Central memory CD8-positive, alpha-beta T cell (primary cell): Measurements from ENCODE around the gene DDAH1.
"Not testable (repeated sequence)": the region's sequence is repeated elsewhere in the genome, so short reads cannot be mapped to it uniquely, and the experiment has no call there.

ENCODE experiments used
- ATAC-seq: fragments of 150-1000 bp; cut with Tn5 transposase; replicated peaks from 2 replicates; pipeline ENCODE4 v1.10.0; 2022; ENCODE audit warnings: mild to moderate bottlenecking, moderate FRiP score, moderate number of reproducible peaks; ENCODE audit not compliant: poor library complexity, severe bottlenecking; ENCODE audit errors: extremely low read depth
- DNase-seq, 2 donors: peaks; one replicate each; pipeline ENCODE4 v3.0.0; 2021; ENCODE audit warnings: low spot score in 2 of 2
- H3K27ac Mint-ChIP-seq: one replicate; pipeline ENCODE4 v1.8.0; 2022; ENCODE audit warnings: low read depth, mild to moderate bottlenecking, moderate library complexity, mixed read lengths
- H3K27me3 Mint-ChIP-seq: one replicate; pipeline ENCODE4 v1.8.0; 2022; ENCODE audit warnings: mixed read lengths
- H3K36me3 Mint-ChIP-seq: one replicate; pipeline ENCODE4 v1.8.0; 2022; ENCODE audit warnings: mild to moderate bottlenecking, moderate library complexity, mixed read lengths; ENCODE audit not compliant: insufficient read depth
- H3K4me1 Mint-ChIP-seq: one replicate; pipeline ENCODE4 v1.8.0; 2022; ENCODE audit warnings: mixed read lengths
- H3K4me3 Mint-ChIP-seq: one replicate; pipeline ENCODE4 v1.8.0; 2022; ENCODE audit warnings: mild to moderate bottlenecking, moderate library complexity, mixed read lengths
- H3K9me3 Mint-ChIP-seq: one replicate; pipeline ENCODE4 v1.8.0; 2022; ENCODE audit warnings: mixed read lengths

DDAH1 gene

DNA sequence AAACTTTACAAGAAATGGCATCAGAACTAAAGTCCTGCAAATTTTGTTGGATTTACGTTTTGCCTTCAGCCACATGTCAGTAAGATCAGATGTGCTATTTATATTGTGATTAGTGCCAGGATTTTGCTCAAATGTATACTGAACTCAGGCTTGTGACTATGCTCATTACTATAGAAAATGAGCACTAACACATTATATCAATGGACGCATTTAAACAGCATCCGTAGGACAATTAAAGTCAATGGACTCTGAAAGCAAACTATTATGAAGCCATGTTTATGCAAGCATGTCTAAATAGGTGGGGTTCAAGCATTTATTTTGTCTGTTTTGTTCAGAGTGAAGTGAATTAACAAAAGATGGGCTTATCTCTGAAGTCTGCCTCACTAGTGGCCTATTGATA lies 20.6 kb upstream of the DDAH1 start:
- ATAC-seq (no peak), DNase-seq (no peak)
- Mint-ChIP-seq H3K4me3 (no peak overlapping the region), H3K36me3 (no peaks in the 10 kb centered on the region), H3K4me1 (no peaks in the 10 kb centered on the region), H3K27ac (no peak overlapping the region), H3K27me3 (peaks cover 32% of the 10 kb centered on the region), H3K9me3 (no peaks in the 10 kb centered on the region)

DNA sequence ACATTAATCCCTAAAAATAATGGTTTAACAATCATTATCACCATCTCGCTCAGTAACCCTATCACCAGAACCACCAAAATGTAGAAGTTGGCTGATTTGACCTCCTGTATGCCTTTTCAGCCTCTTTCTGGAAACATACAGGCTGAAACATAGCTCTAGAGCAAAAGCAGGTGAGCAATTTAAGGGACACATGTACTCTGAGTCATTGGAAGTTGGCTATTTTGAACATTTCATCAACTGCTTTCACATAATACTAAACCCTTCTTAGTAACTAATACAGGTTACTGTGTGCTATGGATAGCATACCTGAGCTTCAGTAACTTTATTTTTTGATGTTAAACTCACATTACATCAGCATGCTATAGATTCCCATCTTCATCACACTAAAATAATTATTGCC lies 19.8 kb upstream of the DDAH1 start:
- Mint-ChIP-seq H3K27ac (no peak overlapping the region), H3K27me3 (peaks cover 32% of the 10 kb centered on the region), H3K36me3 (no peaks in the 10 kb centered on the region), H3K4me1 (no peaks in the 10 kb centered on the region), H3K9me3 (no peaks in the 10 kb centered on the region), H3K4me3 (no peak overlapping the region)
- no peak for DNase-seq
- ATAC-seq = no peak

DNA sequence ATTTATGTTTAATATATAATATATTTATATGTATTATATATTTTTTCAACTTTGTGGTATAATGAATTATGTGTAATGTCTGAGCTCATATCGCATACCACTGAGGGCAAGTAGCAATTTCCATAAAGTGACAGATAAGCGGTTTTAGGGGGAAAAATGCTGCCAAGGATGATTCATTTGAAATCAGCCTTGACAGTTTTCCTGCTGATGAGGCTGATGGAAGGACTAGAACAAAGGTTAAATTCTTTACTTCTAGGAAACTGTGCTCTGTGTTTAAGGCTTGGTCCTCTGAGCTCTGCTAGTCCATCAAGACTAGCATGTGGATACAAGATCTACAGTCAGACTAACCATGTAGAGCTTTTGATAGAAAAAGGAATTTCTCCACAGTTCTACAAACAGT lies 19.3 kb upstream of the DDAH1 start:
- H3K36me3 Mint-ChIP-seq = no peaks in the 10 kb centered on the region
- H3K27ac Mint-ChIP-seq = no peak overlapping the region
- H3K27me3 Mint-ChIP-seq = peaks cover 28% of the 10 kb centered on the region
- no peaks in the 10 kb centered on the region for H3K9me3 Mint-ChIP-seq
- no peak overlapping the region for H3K4me3 Mint-ChIP-seq
- no peak for DNase-seq
- H3K4me1 Mint-ChIP-seq = no peaks in the 10 kb centered on the region
- no peak for ATAC-seq

DNA sequence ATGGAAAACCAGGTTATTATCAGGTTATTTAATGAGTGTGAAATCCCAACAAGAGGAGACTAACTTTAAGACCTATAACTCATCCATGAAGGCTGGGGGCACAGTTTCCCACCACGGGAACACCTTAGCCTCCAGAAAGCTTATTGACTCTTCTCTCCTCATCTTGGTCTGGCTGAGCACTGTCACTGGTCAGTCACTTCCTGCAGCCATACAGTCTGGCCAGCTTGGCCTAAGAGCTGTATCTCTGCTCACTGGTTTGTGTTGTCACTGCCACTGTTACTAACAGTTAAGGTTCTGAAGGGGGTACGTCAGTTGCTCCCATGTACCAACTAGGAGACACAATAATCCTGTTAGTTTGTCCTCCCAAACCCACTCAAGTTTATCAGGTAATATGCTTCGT lies 16.7 kb upstream of the DDAH1 start:
- H3K27me3 Mint-ChIP-seq = peaks cover 22% of the 10 kb centered on the region
- H3K27ac Mint-ChIP-seq = no peak overlapping the region
- H3K4me3 Mint-ChIP-seq = no peak overlapping the region
- H3K9me3 Mint-ChIP-seq = no peaks in the 10 kb centered on the region
- DNase-seq (no peak), ATAC-seq (no peak)
- no peaks in the 10 kb centered on the region for H3K36me3 Mint-ChIP-seq
- no peaks in the 10 kb centered on the region for H3K4me1 Mint-ChIP-seq

DNA sequence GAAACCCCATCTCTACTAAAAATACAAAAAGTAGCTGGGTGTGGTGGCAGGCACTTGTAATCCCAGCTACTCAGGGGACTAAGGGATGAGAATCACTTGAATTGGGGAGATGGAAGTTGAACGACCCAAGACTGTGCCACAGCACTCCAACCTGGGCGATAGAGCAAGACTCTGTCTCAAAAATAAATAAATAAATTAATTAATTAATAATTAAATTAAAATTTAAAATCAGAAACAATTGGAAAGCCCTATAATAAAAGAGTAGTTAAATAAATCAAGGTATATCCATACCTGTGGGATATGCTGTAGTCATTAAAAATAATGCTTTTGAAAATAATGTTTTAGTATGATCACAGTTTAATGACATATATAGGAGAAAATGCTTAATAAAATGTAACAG lies 15.6 kb upstream of the DDAH1 start:
- H3K4me1 Mint-ChIP-seq = no peaks in the 10 kb centered on the region
- no peak overlapping the region for H3K4me3 Mint-ChIP-seq
- no peaks in the 10 kb centered on the region for H3K9me3 Mint-ChIP-seq
- DNase-seq (no peak), ATAC-seq (no peak)
- H3K36me3 Mint-ChIP-seq = no peaks in the 10 kb centered on the region
- no peak overlapping the region for H3K27ac Mint-ChIP-seq
- peaks cover 32% of the 10 kb centered on the region for H3K27me3 Mint-ChIP-seq

DNA sequence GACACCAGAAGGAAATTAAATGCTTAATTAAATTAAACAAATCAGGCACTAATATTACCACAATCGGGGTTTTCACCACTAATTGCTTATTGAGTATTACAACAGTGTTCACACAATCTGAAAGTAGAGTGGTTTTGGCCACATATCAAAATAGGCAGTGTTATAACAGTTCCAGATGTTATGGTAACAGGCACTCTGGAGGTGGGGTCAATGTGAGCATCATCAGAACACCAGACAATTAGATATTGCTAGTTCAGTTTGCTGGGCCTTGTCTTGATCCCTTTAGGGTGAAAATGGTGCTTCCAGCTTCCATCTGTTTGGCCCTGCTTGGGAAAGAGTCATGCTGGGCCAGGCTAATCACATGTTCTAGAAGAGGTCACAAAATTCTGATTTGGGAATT lies 14.5 kb upstream of the DDAH1 start:
- DNase-seq (no peak), ATAC-seq (no peak)
- Mint-ChIP-seq H3K27me3 (peaks cover 35% of the 10 kb centered on the region), H3K4me1 (no peaks in the 10 kb centered on the region), H3K27ac (no peak overlapping the region), H3K9me3 (peaks cover under 1% of the 10 kb centered on the region), H3K4me3 (no peak overlapping the region), H3K36me3 (no peaks in the 10 kb centered on the region)

DNA sequence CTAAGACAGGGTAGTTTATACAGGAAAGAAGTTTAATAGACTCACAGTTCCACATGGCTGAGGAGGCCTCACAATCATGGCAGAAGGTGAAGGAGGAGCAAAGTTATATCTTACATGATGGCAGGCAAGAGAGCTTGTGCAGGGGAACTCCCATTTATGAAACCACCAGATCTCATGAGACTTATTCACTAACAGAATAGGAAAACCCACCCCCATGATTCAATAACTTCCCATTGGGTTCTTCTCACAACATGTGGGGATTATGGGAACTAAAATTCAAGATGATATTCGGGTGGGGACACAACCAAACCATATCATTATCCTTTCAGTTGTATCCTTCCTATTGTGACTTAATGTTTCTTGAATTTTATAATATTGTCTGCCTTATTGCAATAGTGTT lies 13.4 kb upstream of the DDAH1 start:
- Mint-ChIP-seq H3K36me3 (no peaks in the 10 kb centered on the region), H3K9me3 (peaks cover 10% of the 10 kb centered on the region), H3K4me3 (no peak overlapping the region), H3K27ac (no peak overlapping the region), H3K4me1 (no peaks in the 10 kb centered on the region), H3K27me3 (peaks cover 38% of the 10 kb centered on the region)
- ATAC-seq = no peak
- DNase-seq = no peak

DNA sequence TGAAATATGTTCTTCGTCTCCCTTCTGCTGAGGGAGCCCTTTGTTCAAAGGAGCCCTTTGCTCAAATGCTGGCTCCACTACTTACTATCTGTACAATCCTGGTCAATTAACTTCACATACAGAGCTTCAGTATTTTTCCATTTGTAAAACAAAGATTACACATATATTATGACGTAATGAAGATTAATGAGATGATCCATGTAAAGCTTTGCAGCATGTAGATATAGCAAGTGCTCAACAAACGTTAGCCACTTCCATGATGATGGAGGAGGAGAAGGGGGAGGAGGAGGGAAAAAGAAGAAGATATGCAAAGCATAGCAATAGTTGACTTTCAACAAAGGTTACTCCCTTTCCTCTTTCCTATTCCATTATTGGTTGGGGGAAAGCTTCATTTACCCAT lies 10.1 kb upstream of the DDAH1 start:
- Mint-ChIP-seq H3K27me3 (peaks cover 64% of the 10 kb centered on the region), H3K9me3 (peaks cover 10% of the 10 kb centered on the region), H3K4me1 (no peaks in the 10 kb centered on the region), H3K4me3 (no peak overlapping the region), H3K36me3 (no peaks in the 10 kb centered on the region), H3K27ac (no peak overlapping the region)
- DNase-seq (no peak), ATAC-seq (no peak)

DNA sequence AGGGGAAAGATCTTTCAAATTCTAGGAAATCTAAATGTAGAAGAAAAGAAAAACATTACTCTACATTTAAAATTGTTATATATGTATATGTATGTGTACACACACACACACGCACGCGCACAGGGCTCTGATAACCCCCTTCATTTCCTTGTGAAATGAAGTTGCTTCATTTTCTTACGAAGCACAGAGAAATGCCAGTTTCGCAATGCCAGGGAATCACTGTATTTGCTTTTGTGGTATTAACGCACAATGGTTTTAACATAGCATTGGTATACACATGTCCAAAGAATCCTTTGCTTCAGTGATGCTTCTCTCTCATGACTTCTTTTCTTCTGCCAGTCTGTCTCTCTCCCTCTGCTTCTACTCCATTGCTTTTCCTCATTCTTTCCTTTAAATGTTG lies 8.4 kb upstream of the DDAH1 start:
- Mint-ChIP-seq H3K4me1 (no peaks in the 10 kb centered on the region), H3K27me3 (peaks cover 77% of the 10 kb centered on the region), H3K9me3 (peaks cover 10% of the 10 kb centered on the region), H3K4me3 (no peak overlapping the region), H3K36me3 (no peaks in the 10 kb centered on the region), H3K27ac (no peak overlapping the region)
- ATAC-seq (no peak), DNase-seq (no peak)

DNA sequence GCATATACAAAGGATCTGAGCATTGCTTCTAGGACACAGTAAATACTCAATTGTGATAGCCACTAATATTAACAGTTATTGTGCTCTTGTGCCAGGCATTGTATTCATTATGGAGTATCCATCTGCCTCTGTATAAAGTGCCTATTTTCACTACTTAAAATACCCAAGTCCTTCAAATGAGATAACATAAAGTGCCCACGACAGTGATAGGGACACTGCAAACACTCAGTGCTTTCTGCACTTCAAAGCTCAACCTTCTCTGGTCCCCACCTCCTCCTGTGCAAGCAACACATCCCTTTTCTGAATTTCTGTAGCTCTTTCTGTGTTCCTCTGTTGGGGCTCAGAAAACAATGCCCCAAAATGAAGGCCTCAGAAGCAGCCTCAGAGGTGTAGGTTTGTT lies 6.6 kb upstream of the DDAH1 start:
- H3K9me3 Mint-ChIP-seq = peaks cover 10% of the 10 kb centered on the region
- H3K27ac Mint-ChIP-seq = no peak overlapping the region
- DNase-seq = no peak
- peaks cover 86% of the 10 kb centered on the region for H3K27me3 Mint-ChIP-seq
- no peaks in the 10 kb centered on the region for H3K36me3 Mint-ChIP-seq
- H3K4me1 Mint-ChIP-seq = no peaks in the 10 kb centered on the region
- ATAC-seq = no peak
- H3K4me3 Mint-ChIP-seq = no peak overlapping the region

DNA sequence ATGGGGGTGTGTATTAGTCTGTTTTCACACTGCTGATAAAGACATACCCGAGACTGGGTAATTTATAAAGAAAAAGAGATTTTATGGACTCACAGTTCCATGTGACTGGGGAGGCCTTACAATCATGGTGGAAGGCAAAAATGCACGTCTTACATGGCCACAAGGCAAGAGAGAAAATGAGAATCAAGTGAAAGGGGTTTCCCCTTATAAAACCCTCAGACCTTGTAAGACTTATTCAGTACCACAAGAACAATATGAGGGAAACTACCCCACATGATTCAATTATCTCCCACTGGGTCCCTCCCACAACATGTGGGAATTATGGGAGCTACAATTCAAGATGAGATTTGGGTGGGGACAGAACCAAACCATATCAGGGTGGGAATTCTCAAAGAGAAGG lies 5.2 kb upstream of the DDAH1 start:
- not testable (repeated sequence) for H3K27ac Mint-ChIP-seq, H3K4me1 Mint-ChIP-seq, H3K9me3 Mint-ChIP-seq, DNase-seq, H3K36me3 Mint-ChIP-seq, H3K4me3 Mint-ChIP-seq, ATAC-seq
- H3K27me3 Mint-ChIP-seq = peaks cover 89% of the 10 kb centered on the region

DNA sequence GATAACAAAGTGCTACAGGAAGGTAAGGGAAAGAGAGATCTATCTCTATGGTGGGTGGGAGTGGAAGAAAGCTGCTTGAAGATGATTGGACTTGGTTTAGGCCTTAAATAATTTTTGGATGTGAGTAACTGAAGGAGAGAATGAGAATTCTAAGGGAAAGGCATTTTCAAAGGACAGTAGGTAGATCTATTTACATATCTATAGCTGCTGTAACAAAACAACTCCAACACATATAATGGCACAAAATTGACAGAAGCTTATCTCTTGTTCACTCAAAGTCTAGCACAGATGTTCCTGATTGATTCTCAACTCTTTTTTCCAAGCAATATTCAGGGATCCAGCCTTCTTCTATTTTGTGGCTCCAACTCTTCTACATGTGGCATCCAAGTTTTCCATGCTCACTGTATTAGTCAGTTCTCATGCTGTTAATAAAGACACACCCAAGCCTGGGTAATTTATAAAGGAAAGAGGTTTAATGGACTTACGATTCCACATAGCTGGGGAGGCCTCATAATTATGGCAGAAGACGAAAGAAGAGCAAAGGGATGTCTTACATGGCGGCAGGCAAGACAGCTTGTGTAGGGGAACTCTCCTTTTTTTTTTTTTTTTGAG lies 3.1 kb upstream of the DDAH1 start:
- H3K36me3 Mint-ChIP-seq = no peaks in the 10 kb centered on the region
- H3K4me1 Mint-ChIP-seq = no peaks in the 10 kb centered on the region
- H3K27me3 Mint-ChIP-seq = peaks cover 86% of the 10 kb centered on the region
- H3K27ac Mint-ChIP-seq = no peak overlapping the region
- no peak overlapping the region for H3K4me3 Mint-ChIP-seq
- ATAC-seq = no peak
- H3K9me3 Mint-ChIP-seq = no peaks in the 10 kb centered on the region
- DNase-seq = no peak

DNA sequence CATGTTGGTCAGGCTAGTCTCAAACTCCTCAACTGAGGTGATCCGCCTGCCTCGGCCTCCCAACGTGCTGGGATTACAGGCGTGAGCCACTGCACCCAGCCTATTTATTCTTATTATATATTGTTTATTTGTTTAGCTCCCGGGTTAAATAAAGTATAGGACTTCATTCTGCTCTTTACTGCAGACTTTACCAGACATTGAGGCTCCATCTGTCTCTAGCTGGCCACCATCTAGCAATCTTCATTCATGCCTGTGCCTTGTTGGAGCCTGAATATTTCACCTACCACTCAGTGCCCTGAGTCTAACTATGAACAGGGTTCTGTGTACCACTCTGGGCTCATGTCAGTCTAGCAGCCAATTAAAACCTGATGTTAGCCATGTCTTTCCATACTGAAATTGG lies 2.1 kb upstream of the DDAH1 start:
- Mint-ChIP-seq H3K4me1 (no peaks in the 10 kb centered on the region), H3K27me3 (peaks cover 91% of the 10 kb centered on the region), H3K36me3 (no peaks in the 10 kb centered on the region), H3K9me3 (no peaks in the 10 kb centered on the region), H3K27ac (no peak overlapping the region), H3K4me3 (no peak overlapping the region)
- no peak for ATAC-seq
- no peak for DNase-seq

DNA sequence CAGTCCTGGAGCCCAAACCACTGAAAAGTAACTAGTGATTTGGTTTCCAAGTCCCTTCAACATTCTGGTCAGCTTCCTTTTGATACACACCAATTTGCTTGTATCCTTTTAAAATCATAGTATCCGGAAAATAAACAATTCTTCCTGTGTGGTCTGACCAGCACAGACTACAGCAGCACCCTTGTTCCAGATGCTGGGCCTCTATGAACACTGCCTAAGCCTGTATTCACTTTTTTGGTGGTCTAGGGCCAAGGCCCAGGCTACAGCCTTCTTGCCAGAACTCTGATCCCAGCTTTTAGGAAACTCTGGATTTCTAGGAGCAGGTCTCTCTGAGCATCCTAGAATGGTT lies 801 bp upstream of the DDAH1 start:
- H3K9me3 Mint-ChIP-seq = no peaks in the 10 kb centered on the region
- H3K4me3 Mint-ChIP-seq = peak overlapping the region; percentile 30
- H3K27ac Mint-ChIP-seq = no peak overlapping the region
- no peaks in the 10 kb centered on the region for H3K4me1 Mint-ChIP-seq
- peaks cover 90% of the 10 kb centered on the region for H3K27me3 Mint-ChIP-seq
- DNase-seq (no peak), ATAC-seq (no peak)
- H3K36me3 Mint-ChIP-seq = no peaks in the 10 kb centered on the region
